Brain microvascular endothelial cell (primary cell): ENCODE measurements around the gene GPR160.

Experiments
- DNase-seq: peaks from one replicate; pipeline ENCODE4 v3.0.0-alpha.2; 2020
- H3K27ac ChIP-seq: fragments of 250-450 bp; sonication (Bioruptor Pico); 2 replicates; pipeline ENCODE4 v1.5.1; 2020; ENCODE audit warnings: mild to moderate bottlenecking, moderate library complexity
- H3K27me3 ChIP-seq: fragments of 250-450 bp; sonication (Bioruptor Pico); replicated peaks from 2 replicates; pipeline ENCODE4 v1.5.1; 2020; ENCODE audit warnings: mild to moderate bottlenecking
- H3K36me3 ChIP-seq: fragments of 250-450 bp; sonication (Bioruptor Pico); replicated peaks from 2 replicates; pipeline ENCODE4 v1.5.1; 2020; ENCODE audit warnings: mild to moderate bottlenecking
- H3K4me3 ChIP-seq: 2 replicates; pipeline ENCODE4 v1.5.1; 2011; ENCODE audit warnings: low read depth, mild to moderate bottlenecking, control low read depth, low read length, moderate library complexity
- in situ Hi-C: cut with HindIII; loops from 2 replicates; pipeline ENCODE4 v1.10.0; 2017; ENCODE audit warnings: low sequenced_read_pairs, low pct_ligation_motif_present
- TF ChIP-seq, protein P1 (sequence below): IDR thresholded peaks from 2 replicates; pipeline ENCODE4 v1.5.1; 2011; ENCODE audit warnings: low read depth, mild to moderate bottlenecking, moderate library complexity, low read length, control low read depth, inconsistent platforms; ENCODE audit errors: missing control alignments

GPR160 gene

DNA sequence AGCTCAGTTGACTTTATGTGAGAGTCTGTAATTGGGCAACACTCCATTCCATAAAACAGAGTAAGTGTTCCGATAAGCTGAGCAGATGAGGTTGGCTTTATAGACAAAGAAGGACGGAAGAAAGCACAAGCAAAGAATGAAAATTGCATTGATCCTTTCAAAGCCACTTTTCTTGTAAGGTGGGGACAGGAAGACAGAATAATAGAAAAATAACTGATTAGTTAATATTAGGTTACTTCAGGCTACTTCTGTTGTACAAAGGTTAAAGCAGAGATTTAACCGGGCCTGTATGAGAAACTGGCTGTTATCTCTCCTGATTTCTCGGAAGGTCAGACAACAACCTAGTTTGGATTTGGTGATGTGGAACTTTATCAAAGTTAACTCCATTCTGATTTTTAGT is 15.5 kb upstream of the GPR160 start:
- peaks cover 2% of the 10 kb centered on the region for H3K27me3 ChIP-seq
- DNase-seq, result no peak
- no peaks in the 10 kb centered on the region for H3K36me3 ChIP-seq
- no peak overlapping the region for H3K4me3 ChIP-seq
- no peak overlapping the region for H3K27ac ChIP-seq
- TF ChIP-seq, protein P1, sequence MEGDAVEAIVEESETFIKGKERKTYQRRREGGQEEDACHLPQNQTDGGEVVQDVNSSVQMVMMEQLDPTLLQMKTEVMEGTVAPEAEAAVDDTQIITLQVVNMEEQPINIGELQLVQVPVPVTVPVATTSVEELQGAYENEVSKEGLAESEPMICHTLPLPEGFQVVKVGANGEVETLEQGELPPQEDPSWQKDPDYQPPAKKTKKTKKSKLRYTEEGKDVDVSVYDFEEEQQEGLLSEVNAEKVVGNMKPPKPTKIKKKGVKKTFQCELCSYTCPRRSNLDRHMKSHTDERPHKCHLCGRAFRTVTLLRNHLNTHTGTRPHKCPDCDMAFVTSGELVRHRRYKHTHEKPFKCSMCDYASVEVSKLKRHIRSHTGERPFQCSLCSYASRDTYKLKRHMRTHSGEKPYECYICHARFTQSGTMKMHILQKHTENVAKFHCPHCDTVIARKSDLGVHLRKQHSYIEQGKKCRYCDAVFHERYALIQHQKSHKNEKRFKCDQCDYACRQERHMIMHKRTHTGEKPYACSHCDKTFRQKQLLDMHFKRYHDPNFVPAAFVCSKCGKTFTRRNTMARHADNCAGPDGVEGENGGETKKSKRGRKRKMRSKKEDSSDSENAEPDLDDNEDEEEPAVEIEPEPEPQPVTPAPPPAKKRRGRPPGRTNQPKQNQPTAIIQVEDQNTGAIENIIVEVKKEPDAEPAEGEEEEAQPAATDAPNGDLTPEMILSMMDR, result no peak
- in situ Hi-C loops, result no loop called here

GRCh38 chr3:170023165-170023564 is 14.6 kb upstream of the GPR160 start:
- in situ Hi-C loops, result no loop called here
- DNase-seq, result no peak
- no peaks in the 10 kb centered on the region for H3K36me3 ChIP-seq
- H3K27ac ChIP-seq, result no peak overlapping the region
- TF ChIP-seq, protein P1, result no peak
- peaks cover 2% of the 10 kb centered on the region for H3K27me3 ChIP-seq
- no peak overlapping the region for H3K4me3 ChIP-seq

- TF ChIP-seq, protein P1, result no peak
- DNase-seq, result no peak
- no peaks in the 10 kb centered on the region for H3K36me3 ChIP-seq
- H3K27me3 ChIP-seq, result peaks cover 2% of the 10 kb centered on the region
- no peak overlapping the region for H3K4me3 ChIP-seq
- in situ Hi-C loops, result no loop called here
- H3K27ac ChIP-seq, result no peak overlapping the region
Observed at GRCh38 chr3:170024581-170024980, 13.2 kb upstream of the GPR160 start.

GRCh38 chr3:170027233-170028102 is 10.3 kb upstream of the GPR160 start:
- no peak overlapping the region for H3K27ac ChIP-seq
- TF ChIP-seq, protein P1, result no peak
- H3K27me3 ChIP-seq, result peaks cover 2% of the 10 kb centered on the region
- H3K36me3 ChIP-seq, result no peaks in the 10 kb centered on the region
- no peak overlapping the region for H3K4me3 ChIP-seq
- DNase-seq, result no peak
- in situ Hi-C loops, result no loop called here

DNA sequence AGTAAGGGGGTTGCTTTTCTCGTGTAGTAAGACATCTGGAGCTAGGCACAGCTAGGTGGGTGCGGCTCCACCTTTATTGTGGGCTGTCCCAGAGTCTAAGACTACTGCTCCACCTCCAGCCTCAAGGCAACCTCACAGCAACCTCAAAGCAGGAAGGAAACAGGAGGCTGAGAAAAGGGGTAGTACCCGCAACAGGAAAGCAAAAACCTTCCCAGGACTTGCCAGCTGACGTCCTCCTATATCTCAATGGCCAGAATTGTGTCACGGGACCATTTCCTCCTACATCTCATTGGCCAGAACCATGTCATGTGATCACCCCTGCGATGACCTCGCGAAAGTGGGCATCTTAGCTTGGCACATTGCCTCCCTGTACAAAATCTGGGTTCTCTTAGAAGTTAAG is 4.3 kb upstream of the GPR160 start:
- in situ Hi-C loops, result no loop called here
- no peak overlapping the region for H3K27ac ChIP-seq
- no peaks in the 10 kb centered on the region for H3K36me3 ChIP-seq
- DNase-seq, result no peak
- TF ChIP-seq, protein P1, result no peak
- peaks cover 10% of the 10 kb centered on the region for H3K27me3 ChIP-seq
- H3K4me3 ChIP-seq, result no peak overlapping the region
